Stimulated activated CD8-positive, alpha-beta memory T cell treated with anti-CD3 and anti-CD28 coated beads, Interleukin-15, amount 100 ng/mL, for 4 hours (primary cell): ENCODE results near the gene ADARB2.
"Not testable (repeated sequence)": the region's sequence is repeated elsewhere in the genome, so short reads cannot be mapped to it uniquely, and the experiment has no call there.

Source experiments
- DNase-seq, 2 donors: peaks; one replicate each; pipeline ENCODE4 v3.0.0-alpha.2; 2020; ENCODE audit warnings: low read depth in 2 of 2

ADARB2 gene

DNA sequence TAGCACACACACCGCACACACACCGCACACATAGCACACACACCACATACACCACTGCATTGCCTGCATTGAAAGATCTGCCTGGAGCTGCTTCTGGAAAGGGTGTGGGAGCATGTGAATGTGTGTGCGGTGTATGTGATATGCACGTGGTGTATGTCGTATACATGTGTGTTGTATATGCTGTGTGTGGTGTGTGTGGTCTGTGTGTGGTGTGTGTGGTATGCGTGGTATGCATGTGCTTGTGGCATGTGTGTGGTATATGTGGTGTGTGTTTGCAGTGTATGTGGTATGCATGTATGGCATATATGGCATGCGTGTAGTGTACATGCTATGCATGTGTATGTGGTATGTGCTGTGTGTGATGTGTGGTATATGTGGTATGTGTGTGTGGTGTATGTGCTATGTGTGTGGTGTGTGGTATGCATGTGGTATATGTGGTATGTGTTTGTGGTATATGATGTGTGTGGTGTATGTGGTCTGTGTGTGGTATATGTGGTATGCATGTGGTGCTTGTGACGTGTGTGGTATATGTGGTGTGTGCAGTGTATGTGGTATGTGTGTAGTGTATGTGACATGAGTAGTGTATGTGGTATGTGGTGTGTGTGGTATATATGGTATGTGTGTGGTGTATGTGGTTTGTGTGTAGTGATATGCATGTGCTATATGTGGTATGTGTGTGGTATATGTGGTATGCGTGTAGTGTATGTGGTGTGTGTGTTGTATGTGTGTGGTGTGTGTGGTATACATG, 505.0 kb downstream of the ADARB2 start:
- no peak for DNase-seq

DNA sequence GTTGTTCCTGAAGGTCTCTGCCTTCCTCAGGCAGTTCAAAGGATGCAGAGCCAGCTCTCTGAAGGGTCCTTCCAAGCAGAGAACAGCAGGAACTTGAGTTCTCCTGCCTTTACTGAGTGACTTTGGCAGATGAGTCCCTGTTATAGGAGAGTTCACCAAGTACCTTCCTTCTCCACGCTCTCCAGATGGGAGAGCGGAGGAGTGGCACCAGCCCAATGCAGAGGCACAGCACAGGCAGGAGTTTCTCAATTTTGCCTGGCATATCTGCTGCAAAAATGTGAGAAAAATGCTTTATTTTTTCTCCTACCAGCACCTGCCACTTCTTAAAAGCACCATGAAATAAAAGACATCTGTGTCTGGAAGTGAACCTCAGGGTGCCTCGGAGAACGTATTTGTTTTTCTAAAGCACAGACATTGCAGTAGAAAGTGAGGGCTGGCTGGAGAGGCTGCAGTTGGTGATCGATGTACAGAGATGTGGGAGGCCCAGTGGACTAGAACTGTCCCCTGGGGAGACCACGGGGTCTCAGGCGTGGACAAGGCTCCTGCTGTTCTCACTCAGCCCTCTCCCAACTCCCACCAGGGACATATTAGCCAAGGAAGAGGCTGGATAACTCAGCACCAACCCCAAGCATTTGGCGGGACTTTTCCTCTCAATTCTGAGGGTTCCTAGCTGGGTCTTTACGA, 506.6 kb downstream of the ADARB2 start:
- DNase-seq: no peak

DNA sequence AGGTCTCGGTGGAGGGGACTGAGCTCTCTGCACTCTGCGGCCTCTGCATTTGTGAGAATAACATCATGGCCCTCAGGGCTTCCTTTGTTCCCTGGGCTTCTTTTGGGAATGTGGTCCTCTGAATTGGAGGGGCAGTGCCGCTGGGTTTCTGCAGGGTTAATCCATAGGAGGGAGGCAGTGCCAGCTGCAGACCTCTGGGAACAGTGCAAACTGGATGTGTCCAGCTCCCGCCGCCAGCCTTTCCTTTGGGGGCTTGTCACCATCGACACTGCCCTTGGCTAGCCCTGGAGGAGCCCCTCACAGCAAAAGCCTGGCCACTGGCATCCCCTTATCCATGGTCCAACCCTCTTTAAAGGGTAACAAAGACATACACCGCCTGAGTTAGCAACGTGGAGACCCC, 507.2 kb downstream of the ADARB2 start:
- no peak for DNase-seq

DNA sequence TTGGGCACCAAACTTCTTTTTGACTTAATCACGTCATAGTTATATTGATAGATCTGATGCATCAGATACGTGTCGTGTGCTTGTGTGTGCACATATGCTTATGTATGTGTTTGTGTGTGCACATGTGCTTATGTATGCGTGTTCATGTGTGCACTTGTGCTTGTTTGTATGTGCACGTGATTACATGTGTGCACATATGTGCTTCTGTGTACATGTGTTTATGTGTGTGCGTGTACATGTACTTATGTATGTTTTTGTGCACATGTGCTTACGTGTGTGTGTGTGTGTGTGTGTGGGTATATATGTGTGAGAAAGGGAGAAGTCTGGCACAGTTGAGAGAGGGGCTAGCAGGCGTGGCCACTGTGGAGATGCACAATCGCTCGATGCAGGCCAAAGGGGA, 507.8 kb downstream of the ADARB2 start:
- no peak for DNase-seq

DNA sequence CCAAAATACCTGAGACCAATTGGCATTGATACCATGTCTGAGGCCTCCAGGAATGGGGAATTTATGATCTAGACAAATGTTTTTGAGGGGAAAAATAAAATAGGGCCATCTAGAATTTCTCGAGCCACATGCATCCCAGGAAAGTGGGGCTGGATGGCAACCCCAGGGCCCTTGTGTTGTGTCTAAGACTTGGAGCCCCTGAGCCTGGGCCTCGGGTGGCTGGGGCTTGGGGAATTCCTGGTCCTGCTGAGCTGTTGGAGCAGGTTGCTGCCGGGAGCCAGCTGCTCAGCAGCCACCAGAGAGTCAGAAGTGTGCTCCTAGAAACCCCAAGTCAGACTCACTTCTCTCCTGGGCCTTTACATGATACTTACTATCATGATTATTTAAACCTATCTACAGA, 508.2 kb downstream of the ADARB2 start:
- no peak for DNase-seq

DNA sequence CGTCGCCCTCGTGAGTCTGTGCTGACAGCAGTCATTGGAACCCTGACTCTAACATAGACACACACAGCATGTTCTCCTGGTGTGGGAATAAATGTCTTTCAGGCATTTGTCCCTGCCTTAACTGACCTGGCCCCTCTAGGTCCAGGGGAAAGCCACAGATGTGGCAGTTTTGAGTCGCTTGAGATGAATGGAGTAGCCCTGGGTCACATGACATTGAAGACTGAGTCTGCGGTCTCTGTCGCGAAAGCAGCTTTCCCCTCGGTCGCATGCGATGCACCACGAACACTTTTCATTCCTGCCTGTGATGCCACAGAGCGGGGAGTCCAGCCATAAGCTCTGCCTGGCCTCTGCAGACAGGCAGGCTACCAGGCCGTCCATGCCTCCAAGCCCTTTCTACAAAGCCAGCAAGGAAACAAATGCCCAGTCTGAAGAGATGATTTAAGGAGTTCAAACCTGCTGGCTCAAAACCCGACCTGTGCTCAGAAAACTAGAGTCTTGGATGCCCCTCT, 508.8 kb downstream of the ADARB2 start:
- DNase-seq: no peak

DNA sequence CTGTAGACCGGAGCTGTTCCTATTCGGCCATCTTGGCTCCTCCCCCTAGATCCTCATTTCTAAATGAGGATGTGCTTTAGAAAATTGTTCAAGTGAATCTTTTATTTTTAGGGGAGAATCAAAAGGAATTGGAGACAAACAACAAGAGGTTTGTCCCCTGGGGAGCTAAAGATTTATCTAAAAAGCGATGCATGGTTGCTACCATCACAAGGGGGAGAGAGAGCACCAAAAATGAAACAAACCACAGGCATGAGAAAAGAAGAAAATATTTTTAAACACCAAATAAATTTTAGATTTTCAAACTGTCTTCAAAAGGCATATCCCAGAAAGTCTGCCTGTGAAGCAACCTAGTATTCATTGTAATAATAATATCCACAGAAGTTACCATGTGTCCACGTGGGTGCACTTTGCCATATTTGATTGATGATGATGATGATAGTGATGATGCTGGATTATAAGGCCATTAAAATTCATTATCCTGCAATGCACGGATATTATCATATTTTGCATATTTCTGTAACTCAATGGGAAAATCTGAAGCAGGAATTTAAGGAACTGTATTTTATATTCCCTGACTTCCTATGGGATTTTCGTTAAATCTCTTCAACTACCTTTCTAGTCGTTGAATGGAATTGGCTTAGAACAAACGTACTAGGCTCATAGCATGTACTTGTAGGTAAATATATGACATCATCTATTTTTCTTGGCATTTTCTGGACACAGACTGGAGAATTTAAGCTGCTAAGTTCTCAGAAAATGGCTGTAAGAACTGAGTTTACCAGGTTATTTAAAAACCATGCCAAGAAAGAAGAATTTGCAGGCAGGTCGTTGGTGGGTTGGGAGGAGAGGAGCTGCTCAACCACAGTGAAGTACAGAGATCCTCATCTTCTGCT, 509.6 kb downstream of the ADARB2 start:
- no peak for DNase-seq

DNA sequence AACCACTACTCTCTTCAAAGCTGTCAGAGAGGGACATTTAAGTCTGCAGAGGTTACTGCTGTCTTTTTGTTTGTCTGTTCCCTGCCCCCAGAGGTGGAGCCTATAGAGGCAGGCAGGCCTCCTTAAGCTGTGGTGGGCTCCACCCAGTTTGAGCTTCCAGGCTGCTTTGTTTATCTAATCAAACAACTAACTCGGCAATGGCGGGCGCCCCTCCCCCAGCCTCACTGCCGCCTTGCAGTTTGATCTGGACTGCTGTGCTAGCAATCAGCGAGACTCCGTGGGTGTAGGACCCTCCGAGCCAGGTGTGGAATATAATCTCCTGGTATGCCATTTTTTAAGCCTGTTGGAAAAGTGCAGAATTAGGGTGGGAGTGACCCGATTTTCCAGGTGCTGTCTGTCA, 510.4 kb downstream of the ADARB2 start:
- not testable (repeated sequence) for DNase-seq

DNA sequence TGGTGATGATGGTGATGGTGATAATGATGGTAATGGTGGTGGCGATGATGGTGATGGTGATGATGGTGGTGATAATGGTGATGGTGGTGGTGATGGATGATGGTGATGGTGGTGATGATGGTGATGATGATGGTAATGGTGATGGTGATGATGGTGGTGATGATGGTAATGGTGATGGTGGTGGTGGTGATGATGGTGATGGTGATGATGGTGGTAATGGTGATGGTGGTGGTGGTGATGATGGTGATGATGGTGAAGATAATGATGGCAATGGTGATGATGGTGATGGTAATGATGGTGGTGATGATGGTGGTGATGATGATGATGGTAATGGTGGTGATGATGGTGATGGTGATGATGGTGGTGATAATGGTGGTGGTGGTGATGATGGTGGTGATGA, 517.5 kb downstream of the ADARB2 start:
- not testable (repeated sequence) for DNase-seq

DNA sequence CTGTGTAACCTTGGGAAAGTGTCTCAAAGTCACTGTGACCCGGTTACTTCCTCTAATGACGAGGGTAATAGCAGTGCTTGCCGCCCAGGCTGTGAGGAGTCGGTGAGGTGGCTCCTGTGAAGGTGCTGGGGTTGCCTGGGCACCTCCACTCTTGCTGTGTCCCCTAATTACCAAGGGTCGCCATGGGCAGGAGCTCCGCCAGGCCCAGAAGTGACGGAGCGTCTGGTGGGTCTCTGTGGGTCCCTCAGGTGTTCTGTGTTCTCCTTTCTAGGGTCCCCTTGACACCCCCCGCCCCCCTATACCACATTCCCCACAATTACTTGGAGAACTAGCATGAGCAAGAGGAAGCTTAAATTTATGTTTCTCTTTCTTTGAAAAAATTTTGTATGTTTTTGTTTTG, 519.7 kb downstream of the ADARB2 start:
- DNase-seq: no peak

DNA sequence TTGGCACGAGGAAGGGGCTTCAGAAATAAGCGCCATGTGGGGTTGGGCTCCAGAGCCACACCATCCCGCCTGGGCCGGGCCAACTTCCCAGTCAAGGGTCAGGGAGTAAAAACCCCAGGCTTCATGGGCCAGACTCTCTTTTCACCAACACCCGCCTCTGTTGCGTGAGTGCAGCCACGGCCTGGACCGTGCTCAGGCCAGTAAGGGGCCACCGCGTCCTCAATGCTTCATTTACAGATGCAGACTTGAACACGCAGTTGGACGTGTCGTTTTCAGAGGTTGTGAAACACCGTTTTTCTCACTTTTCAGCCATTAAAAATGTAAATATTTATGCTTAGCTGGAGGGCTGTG, 520.1 kb downstream of the ADARB2 start:
- DNase-seq: no peak

DNA sequence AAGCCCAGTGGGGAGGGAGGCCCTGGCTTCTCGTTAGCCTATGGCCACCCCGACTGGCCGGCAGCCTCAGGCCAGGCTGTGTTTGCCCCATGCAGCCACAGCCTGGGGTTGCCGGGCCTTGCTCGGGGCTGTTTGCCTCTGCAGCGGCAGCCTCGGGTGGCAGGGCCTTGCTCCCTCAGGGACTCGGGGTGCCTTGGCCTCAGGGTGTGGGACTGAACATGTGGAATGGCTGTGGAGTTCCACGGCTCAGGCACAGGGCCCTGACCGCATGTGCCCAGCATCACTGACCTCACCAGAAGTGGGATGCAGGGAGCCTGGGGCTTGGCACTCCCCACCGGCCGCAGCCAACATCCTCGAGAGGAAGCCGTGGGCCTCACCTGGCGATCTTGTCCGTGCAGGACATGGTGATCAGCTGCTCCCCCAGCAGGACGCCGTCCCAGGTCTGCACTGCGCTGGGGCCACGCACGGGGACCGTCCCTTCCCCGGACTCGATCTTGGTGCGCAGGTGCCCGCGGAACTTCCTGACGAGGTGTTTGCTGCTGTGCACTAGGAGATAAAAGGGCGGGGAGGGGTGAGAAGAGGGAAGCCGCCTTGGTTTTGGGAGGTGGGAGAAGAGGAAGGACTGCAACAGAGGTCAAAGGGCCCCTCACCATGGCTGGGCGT, 520.6 kb downstream of the ADARB2 start:
- no peak for DNase-seq

DNA sequence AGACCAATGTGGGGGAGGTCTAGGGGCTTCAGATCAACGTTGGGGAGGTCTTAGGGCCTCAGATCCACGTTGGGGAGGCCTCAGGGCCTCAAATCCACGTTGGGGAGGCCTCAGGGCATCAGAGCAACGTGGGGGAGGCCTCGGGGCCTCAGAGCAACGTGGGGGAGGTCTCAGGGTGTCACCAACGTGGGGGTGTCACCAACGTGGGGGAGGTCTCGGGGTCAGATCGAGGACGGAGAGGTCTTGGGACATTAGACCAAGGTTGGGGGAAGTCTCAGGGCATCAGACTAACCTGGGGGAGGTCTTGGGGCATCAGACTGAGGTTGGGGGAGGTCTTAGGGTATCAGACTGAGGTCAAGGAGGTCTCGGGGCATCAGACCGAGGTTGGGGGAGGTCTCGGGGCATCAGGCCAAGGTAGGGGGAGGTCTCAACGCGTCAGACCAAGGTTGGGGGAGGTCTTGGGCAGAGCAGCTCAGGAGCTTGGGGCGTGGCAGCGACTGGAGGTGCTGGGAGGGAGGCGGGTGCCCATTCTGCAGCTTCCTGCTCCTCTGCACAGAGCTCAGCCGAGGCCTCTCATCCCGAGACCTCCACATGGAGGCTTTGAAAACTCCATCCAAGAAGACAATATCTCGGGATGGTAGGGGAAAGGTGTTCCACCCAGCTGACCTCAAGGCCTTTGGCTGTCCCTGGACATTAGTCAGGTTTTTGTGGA, 521.3 kb downstream of the ADARB2 start:
- no peak for DNase-seq

DNA sequence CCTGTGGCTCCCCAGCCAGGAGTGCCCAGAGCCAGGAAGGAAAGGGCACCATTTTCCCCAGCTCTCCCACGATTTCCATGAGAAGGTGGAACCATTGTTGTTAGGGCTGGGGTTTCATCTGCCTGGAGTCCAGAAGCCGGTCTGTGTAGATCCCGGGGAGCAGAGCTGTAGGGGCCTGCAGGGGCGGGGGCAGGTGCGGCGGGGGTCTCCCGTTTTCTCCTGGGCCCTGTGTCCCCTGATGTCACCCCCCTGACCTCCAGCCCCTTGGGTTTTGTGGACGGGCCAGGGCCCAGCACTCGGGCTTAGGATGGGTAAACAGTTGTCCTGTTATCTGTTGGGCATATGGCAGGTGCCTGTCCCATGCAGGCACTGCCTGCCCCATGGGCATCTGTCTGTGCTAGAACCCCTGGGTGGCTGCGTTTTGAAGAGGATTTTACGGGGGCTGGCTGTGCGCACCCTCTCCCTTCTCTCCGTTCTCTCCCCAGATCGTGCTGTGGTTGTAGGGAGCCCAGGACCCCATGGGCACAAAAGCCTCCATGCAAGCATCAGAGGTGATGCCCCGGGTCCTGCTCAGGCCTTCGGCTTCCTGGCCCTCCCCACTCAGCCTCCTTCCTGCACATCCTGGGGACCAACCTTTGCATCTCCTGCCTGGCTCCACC, 522.3 kb downstream of the ADARB2 start:
- no peak for DNase-seq

DNA sequence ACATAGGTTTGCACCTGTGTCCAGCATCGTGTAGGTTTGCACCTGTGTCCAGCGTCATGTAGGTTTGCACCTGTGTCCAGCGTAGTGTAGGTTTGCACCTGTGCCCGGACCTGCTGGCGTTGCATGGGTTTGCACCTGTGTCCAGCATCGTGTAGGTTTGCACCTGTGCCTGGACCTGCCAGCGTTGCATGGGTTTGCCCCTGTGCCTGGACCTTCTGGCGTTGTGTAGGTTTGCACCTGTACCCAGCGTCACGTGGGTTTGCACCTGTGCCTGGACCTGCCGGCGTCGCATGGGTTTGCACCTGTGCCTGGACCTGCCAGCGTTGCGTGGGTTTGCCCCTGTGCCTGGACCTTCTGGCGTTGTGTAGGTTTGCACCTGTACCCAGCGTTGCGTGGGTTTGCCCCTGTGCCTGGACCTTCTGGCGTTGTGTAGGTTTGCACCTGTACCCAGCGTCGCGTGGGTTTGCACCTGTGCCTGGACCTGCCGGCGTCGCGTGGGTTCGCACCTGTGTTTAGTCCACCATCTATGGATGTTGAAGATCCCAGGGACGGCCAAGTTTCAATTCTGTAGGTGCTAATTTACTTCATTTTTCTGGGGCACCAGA, 523.2 kb downstream of the ADARB2 start:
- DNase-seq: no peak

DNA sequence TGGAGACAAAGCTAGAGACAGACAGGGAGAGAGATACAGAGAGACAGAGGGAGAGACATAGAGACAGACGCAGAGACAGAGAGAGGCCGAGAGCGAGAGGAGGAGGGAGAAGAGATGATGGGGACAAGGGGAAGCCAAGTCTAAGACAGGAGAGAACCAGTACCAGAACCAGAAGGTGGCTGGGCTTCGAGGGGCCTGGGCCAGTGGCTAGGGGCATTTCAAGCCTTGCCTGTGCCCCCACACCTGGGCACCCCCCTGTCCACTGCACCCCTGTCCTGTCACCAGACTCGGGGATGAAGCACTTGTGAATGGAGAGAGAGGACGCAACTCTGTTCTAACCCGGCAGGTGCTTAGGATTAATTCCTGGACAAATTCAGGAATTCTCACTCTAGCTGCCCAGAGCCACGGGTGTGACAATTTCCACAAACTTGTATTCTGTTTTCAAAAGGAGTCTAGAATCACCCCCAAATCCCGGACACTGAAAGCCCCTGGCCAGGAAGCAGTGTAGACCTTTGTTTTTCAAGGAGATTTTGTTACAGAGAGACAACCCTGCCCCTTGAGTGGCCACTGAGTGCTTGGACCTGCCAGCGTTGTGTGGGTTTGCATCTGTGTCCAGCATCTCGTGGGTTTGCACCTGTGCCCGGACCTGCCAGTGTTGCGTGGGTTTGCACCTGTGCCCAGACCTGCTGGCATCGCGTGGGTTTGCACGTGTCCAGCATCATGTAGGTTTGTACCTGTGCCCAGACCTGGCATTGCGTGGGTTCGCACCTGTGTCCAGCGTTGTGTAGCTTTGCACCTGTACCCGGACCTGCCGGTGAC, 523.9 kb downstream of the ADARB2 start:
- DNase-seq: no peak

DNA sequence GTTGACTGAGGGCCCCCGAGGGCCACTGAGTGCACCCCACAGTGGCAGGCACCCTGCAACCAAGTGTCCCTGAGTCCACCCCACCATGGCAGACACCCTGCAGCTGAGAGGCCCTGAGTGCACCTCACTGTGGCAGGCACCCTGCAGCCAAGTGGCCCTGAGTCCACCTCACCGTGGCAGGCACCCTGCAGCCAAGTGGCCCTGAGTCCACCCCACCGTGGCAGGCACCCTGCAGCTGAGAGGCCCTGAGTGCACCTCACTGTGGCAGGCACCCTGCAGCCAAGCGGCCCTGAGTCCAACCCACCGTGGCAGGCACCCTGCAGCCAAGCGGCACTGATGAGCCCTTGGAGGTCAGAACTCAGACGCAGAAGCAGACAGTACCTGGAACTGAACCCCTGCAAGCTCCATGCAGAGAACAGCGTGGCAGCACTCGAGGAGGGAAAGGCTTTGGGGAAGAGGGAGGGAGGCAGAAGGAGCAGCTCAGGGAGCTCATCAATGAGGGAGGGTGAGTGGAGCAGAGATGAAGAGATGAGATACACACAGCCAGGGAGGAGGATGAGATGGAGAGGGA, 524.7 kb downstream of the ADARB2 start:
- DNase-seq: no peak

DNA sequence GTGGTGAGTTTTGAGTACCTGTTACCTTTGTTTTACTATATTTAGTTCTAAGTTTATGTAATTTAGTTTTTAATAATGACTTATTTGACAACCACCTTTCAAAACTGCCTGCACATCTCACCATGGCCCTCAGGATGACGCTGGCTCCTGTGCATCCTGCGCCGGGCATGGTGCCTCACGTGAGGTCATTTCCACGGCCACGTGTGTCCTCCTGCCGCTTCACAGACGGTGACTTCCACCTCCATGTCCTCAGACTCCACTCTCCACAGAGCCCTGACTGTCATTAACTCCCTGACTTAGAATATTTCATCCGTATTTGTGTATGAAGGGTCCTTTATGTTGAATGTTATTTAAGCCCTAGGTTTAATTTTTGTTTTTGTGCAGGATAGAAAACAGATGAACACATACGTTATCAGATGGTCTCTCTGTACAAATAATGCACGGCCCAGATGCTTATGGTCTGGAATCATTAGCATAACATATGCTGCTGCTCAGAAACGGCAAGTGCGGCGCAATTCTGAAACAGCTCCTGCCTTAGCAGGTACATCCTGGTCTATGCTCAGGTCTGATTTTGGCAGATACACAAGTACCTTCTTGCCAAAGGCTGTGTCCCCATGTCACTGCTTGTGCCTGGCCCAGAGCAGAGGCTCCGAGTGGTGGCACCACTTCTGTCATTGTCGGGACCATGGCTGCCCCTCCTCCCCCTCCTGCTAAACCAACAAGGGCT, 525.3 kb downstream of the ADARB2 start:
- no peak for DNase-seq
